GM11168 (cell line): ENCODE measurements around the gene GPN2.
"Not testable (repeated sequence)": the region's sequence is repeated elsewhere in the genome, so short reads cannot be mapped to it uniquely, and the experiment has no call there.

ENCODE experiments used
- in situ Hi-C: fragments of 300-500 bp; cut with MboI; formaldehyde crosslinking; loops from one replicate; pipeline ENCODE4 v1.12.0; 2022; ENCODE audit warnings: low sequenced_read_pairs; ENCODE audit not compliant: unreplicated experiment

The GPN2 gene

DNA sequence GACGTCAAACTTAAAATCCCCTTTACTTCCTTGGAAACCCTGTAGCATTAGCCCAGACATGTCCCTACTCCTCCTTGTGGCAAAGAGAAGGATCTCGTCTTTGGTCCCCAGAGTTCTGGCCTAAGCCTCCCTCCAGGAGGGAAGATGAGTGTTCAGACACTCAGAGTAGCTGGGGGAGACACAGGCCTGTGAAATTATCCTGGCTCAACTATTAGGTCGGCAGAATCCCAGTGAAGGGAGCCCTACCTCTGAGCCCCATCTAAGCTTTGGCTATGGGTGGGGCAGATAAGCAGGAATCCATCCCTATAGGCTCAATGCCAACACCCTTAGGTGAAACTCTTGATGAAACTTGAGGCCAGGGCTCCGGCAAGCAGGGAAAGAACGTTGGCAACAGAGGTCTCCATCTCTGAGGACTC, 28.8 kb downstream of the GPN2 start:
- in situ Hi-C loops = no loop called here

DNA sequence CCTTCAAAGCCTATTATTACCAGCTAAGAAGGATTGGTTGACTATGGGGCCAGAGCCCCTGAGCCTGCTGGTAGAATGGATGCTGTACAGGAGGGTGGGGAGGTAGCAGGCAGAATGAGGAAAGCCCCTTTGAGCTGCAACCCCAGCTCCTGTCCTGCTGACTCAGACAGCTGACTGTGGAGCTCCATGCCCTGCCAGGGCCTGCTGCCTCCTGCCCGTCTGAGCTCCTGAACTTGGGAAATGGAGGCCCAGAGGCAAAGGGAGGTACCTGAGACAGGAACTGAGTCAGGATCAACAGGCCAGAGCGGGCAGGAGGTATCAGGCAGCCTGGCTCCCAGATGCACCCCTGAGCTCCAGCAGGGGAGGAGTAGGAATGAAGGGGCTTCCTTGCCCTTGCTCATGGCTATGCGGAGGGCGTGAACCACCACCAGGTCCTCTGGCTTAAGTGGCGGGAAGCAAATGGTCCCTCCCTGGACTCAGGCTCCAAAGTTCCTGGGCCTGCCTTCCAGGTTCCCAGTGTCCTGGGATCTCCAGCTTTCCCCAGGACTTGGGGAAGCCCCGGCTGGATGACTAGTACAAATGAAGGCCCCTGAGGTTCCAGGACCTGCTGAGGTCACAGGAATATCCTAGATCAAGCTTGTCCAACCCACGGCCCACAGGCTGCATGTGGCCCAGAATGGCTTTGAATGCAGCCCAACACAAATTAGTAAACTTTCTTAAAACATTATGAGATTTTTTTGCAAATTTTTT, 31.0 kb downstream of the GPN2 start:
- in situ Hi-C loops = no loop called here

DNA sequence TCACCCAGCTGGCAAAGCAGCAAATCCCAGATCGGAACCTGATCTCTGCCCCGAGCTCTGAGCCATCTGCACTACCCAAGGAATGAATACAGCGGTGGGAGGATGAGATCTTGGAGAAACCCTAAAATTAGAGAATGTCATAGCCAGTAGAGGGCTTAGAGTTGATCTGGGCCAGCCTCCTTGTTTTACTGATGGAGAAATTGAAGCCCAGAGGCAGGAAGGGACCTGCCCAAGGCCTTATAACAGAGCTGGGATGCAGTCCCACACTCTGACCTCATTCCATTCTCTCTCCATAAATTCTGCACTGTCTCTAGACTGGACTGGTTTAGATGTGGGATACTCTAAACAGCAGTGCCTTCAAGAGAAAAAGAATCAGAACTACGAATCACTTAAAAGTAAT, 31.9 kb downstream of the GPN2 start:
- in situ Hi-C loops = no loop called here

GRCh38 chr1:26857473-26858060, 32.5 kb downstream of the GPN2 start:
- in situ Hi-C loops = no loop called here

DNA sequence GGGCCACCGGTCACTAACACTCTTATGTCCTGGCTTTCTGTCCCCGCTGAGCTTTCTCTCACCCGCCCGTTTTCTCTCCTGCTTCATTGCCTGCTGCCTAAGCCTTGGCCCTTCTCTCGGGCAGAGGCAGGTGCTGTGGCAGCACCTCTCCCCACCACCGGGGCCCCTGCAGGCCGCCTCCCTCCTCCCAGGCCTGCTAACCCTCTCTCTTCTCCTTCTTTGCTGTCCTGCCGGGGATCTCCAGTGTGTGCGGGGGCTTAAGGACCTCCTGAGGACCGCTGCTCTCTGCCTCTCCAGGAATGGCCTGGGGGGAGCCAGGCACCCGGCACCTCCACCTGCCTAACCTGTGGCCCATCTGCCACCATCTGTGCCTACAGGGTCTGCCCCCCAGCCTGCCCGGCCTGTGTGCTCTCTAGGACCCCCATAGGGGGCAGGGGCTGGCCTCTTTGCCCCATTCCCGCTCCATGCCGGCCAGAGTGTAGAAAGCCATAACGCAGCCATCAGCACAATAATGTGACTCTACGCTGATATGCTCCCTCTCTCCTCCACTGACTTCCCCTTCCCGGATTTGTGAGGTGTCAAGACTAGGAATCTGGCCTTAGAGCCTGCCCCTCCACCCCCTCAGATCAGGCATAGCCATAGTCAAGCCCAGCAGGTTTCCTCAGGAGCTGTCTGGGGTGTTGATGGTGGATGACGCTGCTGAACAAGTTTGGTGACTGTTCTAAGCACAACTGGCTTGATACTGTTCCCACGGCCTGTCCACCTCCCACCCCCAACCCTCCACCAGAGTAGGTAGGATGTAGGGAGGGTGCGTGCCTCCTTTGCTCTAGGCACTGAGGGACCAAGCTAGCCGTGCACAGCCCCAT, 33.2 kb downstream of the GPN2 start:
- in situ Hi-C loops = no loop called here

DNA sequence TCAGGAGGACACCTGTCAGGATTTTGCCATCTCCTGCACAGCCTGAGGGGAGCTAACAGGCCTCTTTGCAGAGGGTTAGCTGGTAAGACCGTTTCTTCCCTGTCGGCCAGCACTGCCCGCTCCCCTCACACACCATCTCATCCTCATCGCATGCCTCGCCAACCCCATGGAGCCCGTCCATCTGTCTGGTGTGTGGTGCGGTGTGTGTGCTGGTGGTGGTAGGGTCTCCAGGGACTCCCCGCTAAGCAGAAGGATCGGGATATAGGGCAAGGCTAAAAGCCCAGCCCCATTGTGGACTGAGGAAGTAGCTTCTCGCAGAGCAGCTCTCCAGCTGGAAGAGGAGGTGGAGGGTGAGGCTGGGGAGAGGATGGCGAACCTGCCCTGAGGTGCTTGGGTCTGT, 33.9 kb downstream of the GPN2 start:
- in situ Hi-C loops = no loop called here

DNA sequence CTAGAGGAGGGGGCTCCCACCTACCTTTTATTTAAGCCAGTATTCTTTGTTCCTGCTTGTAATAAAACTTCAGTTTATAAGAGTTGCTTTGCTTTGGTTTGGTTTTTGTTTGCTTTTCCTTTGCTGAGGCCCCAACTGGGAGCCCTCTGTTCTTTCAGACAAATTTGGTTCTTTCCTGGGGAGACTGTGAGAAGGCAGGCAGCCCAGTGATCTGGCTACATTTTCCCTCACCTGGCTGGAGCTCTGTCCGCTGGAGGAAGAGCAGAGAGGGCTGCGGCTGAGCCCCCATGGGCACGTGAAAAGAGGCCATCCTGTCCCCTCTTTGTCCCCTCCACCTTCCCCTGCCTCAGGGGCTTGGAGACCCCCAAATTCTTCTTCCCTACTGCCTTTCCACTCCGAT, 34.4 kb downstream of the GPN2 start:
- in situ Hi-C loops = no loop called here

DNA sequence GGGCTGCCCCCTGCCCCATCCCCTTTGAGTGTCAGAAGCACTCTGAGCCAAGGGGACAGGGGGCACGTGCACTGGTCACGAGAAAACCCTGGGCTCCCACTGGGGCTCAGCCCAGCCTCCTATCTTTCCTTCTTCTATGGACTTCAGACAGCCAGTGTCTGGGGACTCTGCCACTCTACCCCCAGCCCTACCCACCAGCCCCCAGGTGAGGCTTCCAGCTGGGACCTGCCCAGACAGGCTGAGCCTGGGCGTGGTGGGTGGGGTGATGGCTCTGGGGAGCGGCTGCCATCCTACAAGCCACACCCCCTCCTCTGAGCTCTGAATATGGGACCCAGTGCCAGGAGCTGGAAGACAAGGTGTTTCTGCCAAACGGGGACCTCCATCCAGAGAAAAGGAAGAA, 35.2 kb downstream of the GPN2 start:
- in situ Hi-C loops = no loop called here

DNA sequence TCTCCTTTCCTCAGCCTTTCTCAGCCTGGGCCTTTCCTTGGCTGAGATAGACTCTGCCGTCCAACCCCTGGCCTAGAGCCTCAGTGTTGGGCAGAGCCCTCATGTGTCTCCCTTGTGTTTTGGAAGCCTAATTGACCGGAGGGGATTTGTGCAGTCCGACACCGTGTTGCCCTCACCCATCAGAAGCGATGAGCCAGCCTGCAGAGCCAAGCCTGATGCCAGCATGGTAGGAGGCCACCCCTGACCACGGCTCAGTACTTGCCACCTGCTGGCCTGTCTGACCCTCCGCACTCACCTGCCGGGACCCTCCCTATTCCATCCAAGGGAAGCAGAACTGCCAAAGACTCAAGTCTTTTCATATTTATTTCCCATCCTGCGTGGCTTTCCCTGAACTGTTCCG, 36.5 kb downstream of the GPN2 start:
- in situ Hi-C loops = no loop called here

DNA sequence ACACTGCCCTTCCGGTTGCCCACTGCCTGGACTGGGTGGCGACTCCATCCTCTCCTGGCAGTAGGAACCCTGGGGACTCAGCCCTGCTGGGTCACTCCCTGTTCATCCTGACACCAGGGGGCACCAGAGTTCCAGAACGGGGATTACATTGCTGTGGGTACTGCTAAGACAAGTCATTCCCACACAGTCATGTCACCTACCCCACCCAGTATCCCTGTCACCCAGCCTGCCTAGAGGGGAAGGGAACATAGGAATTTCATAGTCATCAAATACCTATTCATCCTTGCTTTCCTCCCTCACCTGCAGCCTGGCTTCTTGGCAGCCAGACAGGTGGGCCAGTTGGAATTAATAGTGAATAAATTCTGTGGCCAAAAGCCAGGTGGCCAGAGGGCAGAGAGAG, 36.9 kb downstream of the GPN2 start:
- in situ Hi-C loops = no loop called here

- in situ Hi-C loops = no loop called here
Measured at GRCh38 chr1:26852701-26853100, 37.4 kb downstream of the GPN2 start.

DNA sequence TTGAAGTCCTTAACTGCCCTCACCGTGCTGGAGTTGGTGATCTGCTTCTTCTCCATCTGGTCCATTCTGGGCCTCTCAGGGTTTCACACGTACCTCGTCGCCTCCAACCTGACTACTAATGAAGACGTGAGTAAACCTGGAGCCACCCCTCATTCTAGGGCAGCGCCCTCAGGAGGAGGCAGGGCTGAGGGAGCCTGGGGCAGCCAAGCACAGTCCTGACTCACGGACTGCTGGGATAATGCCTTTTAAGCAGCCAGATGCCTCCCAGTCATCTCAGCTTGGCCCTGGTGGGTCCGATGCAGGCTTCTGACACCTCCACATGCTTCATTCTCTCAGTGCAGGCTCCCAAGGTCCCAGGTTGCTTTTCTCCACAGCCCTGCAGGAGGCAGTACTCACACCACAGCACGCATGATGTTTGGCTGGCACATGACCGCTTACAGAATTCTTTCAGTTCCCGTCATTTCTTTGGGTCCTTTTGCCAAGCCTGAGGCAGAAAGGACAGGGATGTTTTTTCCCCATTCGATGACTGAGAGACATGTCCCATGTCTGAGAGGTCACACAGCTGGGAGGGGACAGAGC, 38.9 kb downstream of the GPN2 start:
- in situ Hi-C loops = no loop called here

DNA sequence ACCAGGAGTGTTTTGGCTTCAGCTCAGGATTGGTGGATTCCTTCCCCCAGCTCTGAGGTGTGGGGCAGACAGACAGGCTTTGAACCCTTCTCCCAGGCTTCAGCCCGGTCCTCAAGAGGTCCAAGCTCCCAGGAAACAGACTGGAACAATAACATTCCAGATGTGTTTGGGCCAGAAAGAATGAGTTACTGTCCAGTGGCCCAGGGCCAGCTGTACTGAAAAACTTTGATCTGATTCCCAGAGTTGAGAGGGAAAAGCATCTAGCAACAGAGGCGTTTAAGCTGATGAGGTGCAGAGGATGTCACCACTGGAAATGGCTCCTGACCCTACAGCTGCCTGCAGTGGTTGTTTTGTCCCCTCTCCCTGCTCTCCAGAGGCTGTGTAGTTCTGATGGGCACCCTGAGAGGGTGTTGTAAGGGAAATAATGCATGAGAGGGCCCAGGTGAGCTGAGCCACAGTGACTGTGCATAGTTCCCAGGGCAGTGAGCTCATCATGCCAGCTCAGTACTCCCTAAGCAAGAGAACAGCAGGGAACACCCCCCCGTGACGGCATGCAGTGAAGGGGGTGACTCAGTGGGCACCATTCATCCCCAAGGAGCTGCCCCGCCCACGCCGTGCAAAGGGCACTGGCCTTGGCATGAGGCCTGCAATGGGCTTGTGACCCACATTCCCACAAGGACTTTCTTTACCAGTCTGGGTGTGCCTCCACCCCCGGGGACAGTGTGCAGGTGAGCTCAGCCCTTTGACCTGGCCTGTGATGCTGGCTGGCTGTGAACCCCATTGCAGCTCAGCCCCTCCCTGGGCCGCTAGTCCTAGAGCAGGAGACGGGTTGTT, 40.9 kb downstream of the GPN2 start:
- in situ Hi-C loops = no loop called here

- in situ Hi-C loops = no loop called here
Measured at GRCh38 chr1:26848499-26848898, 41.6 kb downstream of the GPN2 start.

DNA sequence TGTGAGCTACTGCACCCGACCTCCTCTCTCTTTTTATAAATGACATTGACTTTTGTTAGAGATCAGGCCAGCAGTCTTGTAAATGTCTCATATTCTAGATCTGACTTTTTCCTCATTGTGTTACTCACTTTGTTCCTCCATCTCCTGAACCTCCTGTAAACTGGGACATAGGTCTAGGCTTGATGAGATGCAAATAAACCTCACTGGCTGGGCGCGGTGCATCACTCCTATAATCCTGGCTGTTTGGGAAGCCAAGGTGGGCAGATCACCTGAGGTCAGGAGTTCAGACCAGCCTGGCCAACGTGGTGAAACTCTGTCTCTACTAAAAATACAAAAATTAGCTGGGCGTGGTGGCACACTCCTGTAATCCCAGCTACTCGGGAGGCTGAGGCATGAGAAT, 42.3 kb downstream of the GPN2 start:
- in situ Hi-C loops = not testable (repeated sequence)

GRCh38 chr1:26844424-26845196, 45.5 kb downstream of the GPN2 start:
- in situ Hi-C loops = no loop called here

- in situ Hi-C loops = no loop called here
Measured at GRCh38 chr1:26839779-26840178, 50.3 kb downstream of the GPN2 start.

GRCh38 chr1:26839339-26839722, 50.8 kb downstream of the GPN2 start:
- in situ Hi-C loops = no loop called here
